ENCODE data around the gene SH2D5. TPM values are rescaled to one million over a fixed set of nuclear protein-coding genes. Genes with fewer than 3 reads are reported as not detected.

Gene SH2D5
- total RNA-seq, 1 donor = 4.3 TPM

DNA sequence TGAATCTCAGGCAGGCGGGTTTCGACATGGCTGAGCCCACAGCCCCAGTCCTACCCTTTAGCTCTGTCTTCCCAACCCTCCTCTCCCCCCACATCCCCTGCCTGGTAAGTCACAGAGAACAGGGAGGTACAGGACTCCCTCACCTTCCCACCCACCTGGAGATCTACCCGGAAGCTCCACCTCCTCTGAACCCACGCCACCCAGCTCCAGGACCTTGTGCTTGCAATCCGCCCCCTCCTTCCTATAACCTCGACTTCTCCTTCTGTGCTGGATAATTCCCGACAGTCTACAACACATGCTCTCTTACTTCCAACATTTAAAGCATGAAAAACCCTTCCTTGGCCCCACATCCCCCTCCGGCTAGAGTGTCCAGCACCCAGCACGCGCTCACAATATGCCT is 37.0 kb downstream of the SH2D5 start:
- TF ChIP-seq, protein P1, sequence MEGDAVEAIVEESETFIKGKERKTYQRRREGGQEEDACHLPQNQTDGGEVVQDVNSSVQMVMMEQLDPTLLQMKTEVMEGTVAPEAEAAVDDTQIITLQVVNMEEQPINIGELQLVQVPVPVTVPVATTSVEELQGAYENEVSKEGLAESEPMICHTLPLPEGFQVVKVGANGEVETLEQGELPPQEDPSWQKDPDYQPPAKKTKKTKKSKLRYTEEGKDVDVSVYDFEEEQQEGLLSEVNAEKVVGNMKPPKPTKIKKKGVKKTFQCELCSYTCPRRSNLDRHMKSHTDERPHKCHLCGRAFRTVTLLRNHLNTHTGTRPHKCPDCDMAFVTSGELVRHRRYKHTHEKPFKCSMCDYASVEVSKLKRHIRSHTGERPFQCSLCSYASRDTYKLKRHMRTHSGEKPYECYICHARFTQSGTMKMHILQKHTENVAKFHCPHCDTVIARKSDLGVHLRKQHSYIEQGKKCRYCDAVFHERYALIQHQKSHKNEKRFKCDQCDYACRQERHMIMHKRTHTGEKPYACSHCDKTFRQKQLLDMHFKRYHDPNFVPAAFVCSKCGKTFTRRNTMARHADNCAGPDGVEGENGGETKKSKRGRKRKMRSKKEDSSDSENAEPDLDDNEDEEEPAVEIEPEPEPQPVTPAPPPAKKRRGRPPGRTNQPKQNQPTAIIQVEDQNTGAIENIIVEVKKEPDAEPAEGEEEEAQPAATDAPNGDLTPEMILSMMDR (IDR thresholded peaks at IDR 0.05; ENCODE audit: insufficient read depth, low read depth, low read length) = no peak
- no peak overlapping the region for H3K4me3 ChIP-seq (ENCODE audit: low read depth, low read length)
- no peak for DNase-seq (ENCODE audit: low read depth)

DNA sequence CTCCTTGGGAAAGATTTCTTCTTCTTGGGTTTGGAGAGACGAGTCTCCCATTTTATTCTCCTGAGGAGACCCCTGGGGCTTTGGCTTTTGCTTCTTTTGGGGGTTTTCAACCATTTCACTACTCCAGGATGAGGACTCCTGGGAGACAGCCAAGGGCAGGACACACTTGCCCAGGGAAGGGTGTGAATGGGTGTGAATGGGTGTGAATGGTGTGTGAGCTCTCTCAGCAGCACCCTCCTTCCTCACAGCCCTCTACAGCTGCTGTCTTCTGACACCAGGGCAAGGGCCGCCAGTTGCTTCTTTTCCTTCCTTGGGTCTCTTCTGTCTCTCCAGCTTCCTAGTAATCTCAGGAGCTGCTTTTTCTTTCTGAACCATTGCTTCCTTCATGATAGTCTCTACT is 38.9 kb downstream of the SH2D5 start:
- no peak for DNase-seq (ENCODE audit: low read depth)
- H3K4me3 ChIP-seq (ENCODE audit: low read depth, low read length) = no peak overlapping the region
- TF ChIP-seq, protein P1 (IDR thresholded peaks at IDR 0.05; ENCODE audit: insufficient read depth, low read depth, low read length) = no peak

DNA sequence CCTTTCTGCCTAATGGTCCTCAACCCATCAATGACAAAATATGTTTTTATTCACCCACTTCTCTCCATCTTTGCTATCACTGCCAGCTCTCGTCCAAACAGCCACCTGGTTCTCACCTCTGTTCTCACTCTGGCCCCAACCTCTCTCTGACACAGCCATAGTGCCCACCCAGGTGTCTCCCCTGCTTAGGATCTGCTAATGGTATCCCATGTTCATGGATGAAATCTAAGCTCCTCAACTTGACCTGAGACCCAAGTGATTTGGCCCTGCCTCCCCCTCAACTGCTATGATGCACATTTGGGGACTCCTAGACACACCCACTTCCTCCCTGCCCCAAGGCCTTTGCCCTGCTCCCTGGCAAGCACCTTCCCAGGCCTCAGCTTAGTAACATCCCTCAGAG is 40.6 kb downstream of the SH2D5 start:
- no peak overlapping the region for H3K4me3 ChIP-seq (ENCODE audit: low read depth, low read length)
- no peak for DNase-seq (ENCODE audit: low read depth)
- TF ChIP-seq, protein P1 (IDR thresholded peaks at IDR 0.05; ENCODE audit: insufficient read depth, low read depth, low read length) = no peak

DNA sequence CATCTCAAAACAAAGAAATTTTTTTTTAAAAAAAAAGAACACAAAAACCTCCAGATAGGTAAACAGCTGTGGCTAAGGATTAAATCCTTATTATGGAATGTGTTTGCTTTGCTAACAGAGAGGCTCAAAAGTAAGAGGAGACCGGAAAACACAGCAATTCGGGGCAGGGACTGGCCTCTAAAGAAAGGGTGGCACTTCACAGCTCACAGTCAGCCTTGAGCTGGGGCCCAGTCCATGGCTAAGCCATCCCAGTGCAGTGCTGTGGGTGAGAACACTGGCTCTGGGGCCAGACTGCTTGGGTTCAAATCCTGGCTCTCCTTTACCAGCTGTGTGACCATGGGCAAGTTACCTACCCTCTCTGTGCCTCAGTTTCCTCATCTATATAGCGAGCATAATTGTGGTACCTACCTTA is 42.9 kb downstream of the SH2D5 start:
- TF ChIP-seq, protein P1 (IDR thresholded peaks at IDR 0.05; ENCODE audit: insufficient read depth, low read depth, low read length) = no peak
- no peak overlapping the region for H3K4me3 ChIP-seq (ENCODE audit: low read depth, low read length)
- DNase-seq (ENCODE audit: low read depth) = no peak

DNA sequence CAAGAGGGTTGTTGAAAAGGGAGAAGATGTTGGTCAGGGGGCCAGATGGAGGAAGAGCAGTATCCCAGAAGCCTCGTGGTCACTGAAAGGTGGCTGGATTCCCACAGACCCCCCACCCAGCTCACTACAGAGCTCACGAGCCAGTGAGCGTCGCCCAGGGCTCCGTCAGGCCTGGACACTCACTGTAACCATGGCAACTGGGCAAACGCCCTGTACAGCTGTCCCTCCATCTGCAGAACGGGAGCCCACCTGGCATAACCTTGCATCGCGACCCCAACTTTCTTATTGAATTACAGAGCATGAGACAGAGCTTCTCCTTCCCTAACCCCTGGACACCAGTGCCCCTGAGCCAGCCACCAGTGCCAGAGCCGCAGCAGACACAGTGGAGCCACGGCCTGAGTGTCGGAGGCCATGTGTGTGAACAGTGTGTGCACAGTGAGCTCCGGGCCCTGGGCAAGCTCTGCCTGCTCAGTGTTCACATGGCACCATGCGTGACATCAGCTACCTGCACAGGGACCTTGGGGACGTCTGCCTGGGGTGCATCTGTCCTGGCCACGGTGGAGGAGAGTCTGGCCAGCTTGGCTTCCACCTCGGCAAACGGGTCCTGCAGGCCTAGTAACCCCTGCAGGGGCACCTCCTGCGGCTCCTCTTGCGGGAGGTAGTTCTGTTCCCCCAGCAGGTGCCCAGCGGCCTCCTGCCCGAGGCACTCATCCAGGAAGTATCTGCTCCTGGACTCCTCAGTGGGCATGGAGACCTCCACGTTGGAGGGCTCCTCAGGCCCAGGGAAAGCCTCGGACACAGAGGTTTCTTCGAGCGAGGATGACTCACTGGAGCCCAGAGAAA is 45.4 kb downstream of the SH2D5 start:
- no peak overlapping the region for H3K4me3 ChIP-seq (ENCODE audit: low read depth, low read length)
- TF ChIP-seq, protein P1 (IDR thresholded peaks at IDR 0.05; ENCODE audit: insufficient read depth, low read depth, low read length) = no peak
- no peak for DNase-seq (ENCODE audit: low read depth)

DNA sequence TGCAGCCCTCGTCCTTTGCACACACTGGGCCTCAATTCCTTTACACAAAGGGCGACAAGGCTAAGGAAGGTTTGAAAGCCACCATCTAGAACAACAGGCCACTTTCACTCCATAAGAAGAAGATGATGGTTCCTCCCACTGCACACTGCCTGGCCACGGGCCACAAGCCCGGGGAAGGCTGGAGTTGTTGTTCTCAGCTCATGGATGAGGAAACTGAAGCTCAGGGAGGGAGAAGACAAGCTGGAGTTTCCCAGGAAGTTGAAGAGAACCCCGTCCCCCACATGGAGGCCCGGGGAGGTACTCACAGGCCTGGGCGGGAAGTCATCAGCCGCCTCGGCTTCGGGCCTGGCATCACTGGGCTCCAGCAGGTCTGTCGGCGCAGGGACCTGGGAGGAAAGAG is 46.8 kb downstream of the SH2D5 start:
- TF ChIP-seq, protein P1 (IDR thresholded peaks at IDR 0.05; ENCODE audit: insufficient read depth, low read depth, low read length) = no peak
- H3K4me3 ChIP-seq (ENCODE audit: low read depth, low read length) = no peak overlapping the region
- DNase-seq (ENCODE audit: low read depth) = no peak
